Dermis blood vessel endothelial cell (primary cell): Measurements from ENCODE around the gene ADAMTS15. TPM values are rescaled to one million over a fixed set of nuclear protein-coding genes. Genes with fewer than 3 reads are reported as not detected.

ENCODE experiments used
- DNase-seq: peaks from one replicate; pipeline ENCODE4 v3.0.0; 2010
- total RNA-seq: library from RNA; depleted of rRNA; stranded (reverse); fragments of >200 nt; gene quantifications from 2 replicates; pipeline ENCODE4 v1.2.3, GENCODE V29; 2014

Gene ADAMTS15
- total RNA-seq, 1 donor from 2014 or later, result 2.7 TPM

- no peak for DNase-seq
These were observed 15.9 kb downstream of the ADAMTS15 start for GRCh38 chr11:130464291-130464812.

GRCh38 chr11:130465263-130465662, 16.8 kb downstream of the ADAMTS15 start:
- no peak for DNase-seq

- no peak for DNase-seq
These were observed 18.9 kb downstream of the ADAMTS15 start for GRCh38 chr11:130467116-130467900.

GRCh38 chr11:130469181-130469580, 20.7 kb downstream of the ADAMTS15 start:
- DNase-seq, result no peak

- DNase-seq, result no peak
These were observed 22.6 kb downstream of the ADAMTS15 start for GRCh38 chr11:130470832-130471706.

- DNase-seq, result no peak
These were observed 23.4 kb downstream of the ADAMTS15 start for GRCh38 chr11:130471731-130472433.

GRCh38 chr11:130472434-130472961, 24.1 kb downstream of the ADAMTS15 start:
- DNase-seq, result no peak

GRCh38 chr11:130473056-130473794, 24.8 kb downstream of the ADAMTS15 start:
- DNase-seq, result no peak

GRCh38 chr11:130473795-130474377, 25.4 kb downstream of the ADAMTS15 start:
- no peak for DNase-seq

GRCh38 chr11:130474637-130475400, 26.4 kb downstream of the ADAMTS15 start:
- no peak for DNase-seq

- no peak for DNase-seq
These were observed 27.1 kb downstream of the ADAMTS15 start for GRCh38 chr11:130475426-130476053.

- DNase-seq, result no peak
These were observed 27.9 kb downstream of the ADAMTS15 start for GRCh38 chr11:130476200-130476921.

GRCh38 chr11:130476922-130477491, 28.6 kb downstream of the ADAMTS15 start:
- no peak for DNase-seq

- DNase-seq, result no peak
These were observed 29.2 kb downstream of the ADAMTS15 start for GRCh38 chr11:130477586-130478203.

GRCh38 chr11:130478204-130478701, 29.8 kb downstream of the ADAMTS15 start:
- DNase-seq, result peak; percentile 76

GRCh38 chr11:130478881-130479280, 30.4 kb downstream of the ADAMTS15 start:
- DNase-seq, result no peak

GRCh38 chr11:130480186-130480585, 31.7 kb downstream of the ADAMTS15 start:
- peak; percentile 35 for DNase-seq

GRCh38 chr11:130480711-130481140, 32.3 kb downstream of the ADAMTS15 start:
- DNase-seq, result peak; percentile 72
